ENCODE results near the gene SGMS1.

GRCh38 chr10:50395271-50395670 is 228.5 kb downstream of the SGMS1 start:
- no peak for TF ChIP-seq CTCF (IDR thresholded peaks at IDR 0.05; ENCODE audit: insufficient read depth, low read length, poor library complexity, severe bottlenecking)
- TF ChIP-seq EZH2phosphoT487 (conservative IDR thresholded peaks at IDR 0.05; ENCODE audit: low read length), result no peak
